GM21529 (cell line): ENCODE measurements around the gene IL1RAP.

ENCODE experiments used
- ATAC-seq: cut with Tn5 transposase; IDR thresholded peaks from one replicate; pipeline ENCODE4 v1.9.1; 2021; ENCODE audit not compliant: unreplicated experiment

Gene IL1RAP

GRCh38 chr3:190699776-190700175, 185.9 kb downstream of the IL1RAP start:
- ATAC-seq, result no peak

- ATAC-seq, result no peak
Observed at GRCh38 chr3:190701096-190701532, 187.2 kb downstream of the IL1RAP start.

DNA sequence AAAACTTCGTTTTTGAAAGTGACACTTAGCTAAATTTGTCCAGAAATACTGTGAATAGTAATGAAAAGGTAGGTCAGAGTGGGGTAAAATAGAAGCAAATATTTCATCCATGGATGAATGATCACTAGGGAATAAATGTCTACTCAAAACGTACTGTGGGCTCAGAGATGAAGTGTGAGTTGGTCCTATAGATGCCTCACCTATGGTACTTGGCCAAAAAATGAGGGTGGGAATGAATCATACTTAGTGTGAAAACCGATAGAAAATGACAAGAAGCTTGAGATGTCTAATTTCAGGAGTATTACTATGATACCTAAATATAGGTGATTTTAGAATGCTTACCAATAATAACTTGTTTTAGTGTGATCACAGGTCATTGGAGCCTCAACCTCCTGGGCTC, 192.7 kb downstream of the IL1RAP start:
- ATAC-seq, result no peak
